GM23248 (cell line): ENCODE measurements around the gene HRNR.

Experiments
- EZH2 ChIP-seq: fragments of 200-600 bp; sonication (generic); IDR thresholded peaks from 2 replicates; pipeline ENCODE4 v1.6.1; 2018; ENCODE audit warnings: antibody characterized with exemption, mild to moderate bottlenecking; ENCODE audit not compliant: insufficient read depth, poor library complexity, severe bottlenecking
- EZH2phosphoT487 ChIP-seq: fragments of 200-600 bp; sonication (generic); IDR thresholded peaks from 2 replicates; pipeline ENCODE4 v1.6.1; 2018; ENCODE audit warnings: antibody characterized with exemption, moderate library complexity, mild to moderate bottlenecking, low read depth; ENCODE audit not compliant: insufficient read depth

DNA sequence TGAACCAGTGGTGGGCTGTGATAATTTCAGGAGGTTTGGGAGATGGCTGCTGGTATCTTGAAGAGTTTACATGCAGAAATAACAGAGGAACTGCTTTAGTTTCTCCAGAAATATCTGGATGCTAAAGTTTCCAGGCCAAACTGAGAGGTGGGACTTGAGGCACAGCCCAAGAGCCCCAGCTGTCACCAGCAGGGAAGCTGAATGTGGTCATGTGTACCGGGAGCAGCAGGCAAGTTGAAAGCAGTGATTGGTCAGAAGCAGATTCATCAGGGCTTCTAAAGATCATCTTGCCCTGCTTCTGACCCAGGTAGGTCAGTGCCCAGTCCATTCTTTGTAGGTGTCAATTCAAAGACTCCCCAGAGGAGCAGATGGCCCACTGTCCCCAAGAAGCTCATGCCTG is 57.0 kb downstream of the HRNR start:
- TF ChIP-seq EZH2phosphoT487 (no peak), EZH2 (no peak)
